Lower lobe of right lung (tissue), 2 donors: ENCODE measurements around the gene CCL25. TPM values are rescaled to one million over a fixed set of nuclear protein-coding genes. Genes with fewer than 3 reads are reported as not detected.

ENCODE experiments used
- ATAC-seq, 2 donors: fragments of 200-7000 bp; cut with Tn5 transposase; one replicate each; pipeline ENCODE4 v1.9.1; 2020 to 2022; ENCODE audit warnings: mild to moderate bottlenecking in 2 of 2, moderate library complexity in 2 of 2
- DNase-seq: peaks from one replicate; pipeline ENCODE4 v3.0.0-alpha.2; 2020
- H3K27ac ChIP-seq: fragments of 200-600 bp; one replicate; pipeline ENCODE4 v1.8.0; 2022
- H3K27me3 ChIP-seq: fragments of 200-600 bp; one replicate; pipeline ENCODE4 v1.8.0; 2022; ENCODE audit warnings: low read depth
- H3K36me3 ChIP-seq: fragments of 200-600 bp; one replicate; pipeline ENCODE4 v1.8.0; 2022; ENCODE audit warnings: mild to moderate bottlenecking
- H3K4me1 ChIP-seq: fragments of 200-600 bp; one replicate; pipeline ENCODE4 v1.8.0; 2022
- H3K4me3 ChIP-seq: fragments of 200-600 bp; one replicate; pipeline ENCODE4 v1.8.0; 2022; ENCODE audit warnings: mild to moderate bottlenecking
- H3K9me3 ChIP-seq: fragments of 200-600 bp; one replicate; pipeline ENCODE4 v1.8.0; 2022
- CTCF ChIP-seq: fragments of 200-600 bp; IDR thresholded peaks from one replicate; pipeline ENCODE4 v1.8.0; 2022; ENCODE audit warnings: antibody characterized with exemption, mild to moderate bottlenecking
- intact Hi-C: fragments of 100-400 bp; cut with DNase I; formaldehyde crosslinking; loops from one replicate; pipeline ENCODE4 v1.11.0; 2022
- total RNA-seq: library from RNA; stranded (reverse); fragmentation: NEBNext Ultra II Directional; extraction: Animal tissue kit (Norgen Biotek cat#: 25700); gene quantifications from one replicate; pipeline ENCODE4 v1.2.1, GENCODE V29; 2021
- donor health status: DM: no; HTN: yes; CAD: no; lungs with severe emphysema.

CCL25 gene
- total RNA-seq, 1 donor from 2014 or later = not detected

GRCh38 chr19:8039231-8039630, 13.3 kb upstream of the CCL25 start:
- no peaks in the 10 kb centered on the region for H3K27me3 ChIP-seq
- intact Hi-C loops = no loop called here
- no peak overlapping the region for H3K4me3 ChIP-seq
- no peak for ATAC-seq
- no peaks in the 10 kb centered on the region for H3K36me3 ChIP-seq
- no peaks in the 10 kb centered on the region for H3K4me1 ChIP-seq
- TF ChIP-seq CTCF = no peak
- no peaks in the 10 kb centered on the region for H3K9me3 ChIP-seq
- DNase-seq = no peak
- H3K27ac ChIP-seq = no peak overlapping the region

- no peak for TF ChIP-seq CTCF
- intact Hi-C loops = no loop called here
- H3K9me3 ChIP-seq = no peaks in the 10 kb centered on the region
- H3K36me3 ChIP-seq = no peaks in the 10 kb centered on the region
- H3K27me3 ChIP-seq = no peaks in the 10 kb centered on the region
- no peak overlapping the region for H3K27ac ChIP-seq
- H3K4me3 ChIP-seq = no peak overlapping the region
- ATAC-seq = no peak
- no peak for DNase-seq
- H3K4me1 ChIP-seq = no peaks in the 10 kb centered on the region
Observed at GRCh38 chr19:8041531-8041931, 11.0 kb upstream of the CCL25 start.

- intact Hi-C loops = no loop called here
- no peak for TF ChIP-seq CTCF
Observed at GRCh38 chr19:8042900-8043299, 9.7 kb upstream of the CCL25 start.

GRCh38 chr19:8044018-8044417, 8.5 kb upstream of the CCL25 start:
- Histone ChIP-seq H3K27me3 (no peaks in the 10 kb centered on the region), H3K27ac (no peak overlapping the region), H3K4me1 (no peaks in the 10 kb centered on the region), H3K4me3 (no peak overlapping the region), H3K9me3 (no peaks in the 10 kb centered on the region), H3K36me3 (no peaks in the 10 kb centered on the region)
- intact Hi-C loops = no loop called here
- no peak for TF ChIP-seq CTCF
- DNase-seq = no peak
- no peak for ATAC-seq

More at GRCh38 chr19:8042900-8043299, 9.7 kb upstream of the CCL25 start:
- no peaks in the 10 kb centered on the region for H3K9me3 ChIP-seq
- H3K4me3 ChIP-seq = no peak overlapping the region
- H3K4me1 ChIP-seq = no peaks in the 10 kb centered on the region
- H3K27me3 ChIP-seq = no peaks in the 10 kb centered on the region
- H3K27ac ChIP-seq = no peak overlapping the region
- DNase-seq = no peak
- ATAC-seq = no peak
- H3K36me3 ChIP-seq = no peaks in the 10 kb centered on the region

- ATAC-seq (no peak), DNase-seq (no peak)
- peaks cover 11% of the 10 kb centered on the region for H3K4me1 ChIP-seq
- H3K27ac ChIP-seq = no peak overlapping the region
- no peaks in the 10 kb centered on the region for H3K9me3 ChIP-seq
- no peak overlapping the region for H3K4me3 ChIP-seq
- H3K27me3 ChIP-seq = peaks cover 4% of the 10 kb centered on the region
- H3K36me3 ChIP-seq = no peaks in the 10 kb centered on the region
- intact Hi-C loops = no loop called here
- no peak for TF ChIP-seq CTCF
Observed at GRCh38 chr19:8045872-8046568, 6.5 kb upstream of the CCL25 start.
